Esophagus muscularis mucosa (tissue), 4 donors: ENCODE measurements around the gene STAB2. TPM values are rescaled to one million over a fixed set of nuclear protein-coding genes. Genes with fewer than 3 reads are reported as not detected.

Experiments
- DNase-seq: peaks from one replicate; pipeline ENCODE4 v3.0.0-alpha.2; 2017; ENCODE audit errors: extremely low spot score
- H3K27ac ChIP-seq, 4 donors: fragments of 200-600 bp; sonication (generic); replicated peaks in 1 of 4; 1 replicate in 3 of 4; 2 replicates in 1 of 4; pipeline ENCODE4 v1.5.1; 2016 to 2019; ENCODE audit warnings: mild to moderate bottlenecking in 1 of 4
- H3K27me3 ChIP-seq, 4 donors: fragments of 200-600 bp; sonication (generic); one replicate each; pipeline versions ENCODE4 v1.5.1 to v1.6.0; 2016 to 2019
- H3K36me3 ChIP-seq, 4 donors: fragments of 200-600 bp; sonication (generic); one replicate each; pipeline ENCODE4 v1.5.1; 2016 to 2019
- H3K4me1 ChIP-seq, 4 donors: fragments of 200-600 bp; sonication (generic); one replicate each; pipeline ENCODE4 v1.5.1; 2016 to 2019
- H3K4me3 ChIP-seq, 4 donors: fragments of 200-600 bp; sonication (generic); 1 replicate in 2 of 4; 2 replicates in 2 of 4; pipeline ENCODE4 v1.5.1; 2016 to 2019; ENCODE audit warnings: mild to moderate bottlenecking in 4 of 4, moderate library complexity in 1 of 4
- H3K9me3 ChIP-seq, 4 donors: fragments of 200-600 bp; sonication (generic); 1 replicate in 3 of 4; 2 replicates in 1 of 4; pipeline ENCODE4 v1.5.1; 2016 to 2019
- CTCF ChIP-seq, 3 experiments: fragments of 200-600 bp in 2 of 3; fragments of 450-650 bp in 1 of 3; sonication (generic) in 2 of 3; IDR thresholded peaks; one replicate each; pipeline ENCODE4 v1.5.1; 2017 to 2019; ENCODE audit warnings: antibody characterized with exemption in 3 of 3, mild to moderate bottlenecking in 2 of 3, moderate library complexity in 1 of 3
- EP300 ChIP-seq: sonication (generic); formaldehyde crosslinking; IDR thresholded peaks from one replicate; pipeline ENCODE4 v1.6.1; 2017; ENCODE audit warnings: antibody characterized with exemption
- POLR2A ChIP-seq: fragments of 450-650 bp; IDR thresholded peaks from one replicate; pipeline ENCODE4 v1.6.1; 2017; ENCODE audit warnings: antibody characterized with exemption, moderate library complexity, mild to moderate bottlenecking, low read depth
- POLR2AphosphoS5 ChIP-seq, 2 donors: sonication (generic); formaldehyde crosslinking; IDR thresholded peaks; one replicate each; pipeline ENCODE4 v1.6.1; 2017; ENCODE audit warnings: antibody characterized with exemption in 2 of 2
- WGBS: methylation state at CpG from one replicate; pipeline ENCODE4 v1.1.5; 2018; 5-methylcytosine and 5-hydroxymethylcytosine counted together
- intact Hi-C: fragments of 100-400 bp; cut with DNase I; formaldehyde crosslinking; loops from one replicate; pipeline ENCODE4 v1.15.1; 2023
- total RNA-seq, 4 donors: library from RNA; depleted of rRNA; stranded (reverse); fragments of >200 nt; gene quantifications; one replicate each; pipeline versions ENCODE4 v1.1.0 to v1.2.1, GENCODE V29; 2016

Gene STAB2
- total RNA-seq, 4 donors from 2014 or later: under 0.01 to 0.50 (median 0.29) TPM; not detected in 1

- intact Hi-C loops: no loop called here
- H3K4me3 ChIP-seq: no peak overlapping the region
Measured at GRCh38 chr12:103762473-103762872, 175.4 kb downstream of the STAB2 start.

DNA sequence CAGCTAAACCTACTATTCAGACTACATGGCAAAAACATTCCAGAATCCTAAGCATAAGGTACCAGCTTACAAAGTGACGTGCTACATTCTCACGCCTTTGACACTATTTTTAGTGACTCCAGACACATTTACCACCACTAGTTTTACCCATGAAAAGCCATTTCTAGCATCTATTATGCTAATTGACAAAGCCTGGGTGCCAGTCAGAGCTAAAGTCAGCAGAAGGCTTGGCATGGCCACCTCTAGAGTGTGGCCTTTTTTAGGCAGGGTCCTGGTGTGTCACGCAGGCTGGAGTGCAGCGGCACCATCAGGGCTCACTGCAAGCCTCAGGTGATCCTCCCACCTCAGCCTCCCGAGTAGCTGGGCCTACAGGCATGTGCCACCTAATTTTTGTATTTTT lies 178.2 kb downstream of the STAB2 start:
- no peaks in the 10 kb centered on the region for H3K4me1 ChIP-seq
- intact Hi-C loops: no loop called here
- TF ChIP-seq EP300 (no peak), POLR2AphosphoS5 (IDR thresholded peaks at IDR 0.05) (no peak), CTCF (IDR thresholded peaks at IDR 0.05) (no peak), POLR2A (no peak)
- no peaks in the 10 kb centered on the region for H3K27me3 ChIP-seq
- DNase-seq: no peak
- H3K9me3 ChIP-seq: no peaks in the 10 kb centered on the region
- no peak overlapping the region for H3K4me3 ChIP-seq
- H3K27ac ChIP-seq: no peak overlapping the region
- 95% methylated on average over 5 of the region's 5 CpGs for WGBS
- peaks cover 0 to 100% (median 81%) of the 10 kb centered on the region in 4 donors for H3K36me3 ChIP-seq

More at GRCh38 chr12:103762473-103762872, 175.4 kb downstream of the STAB2 start:
- DNase-seq: peak; percentile 90
- Histone ChIP-seq H3K27ac (no peak overlapping the region), H3K9me3 (no peaks in the 10 kb centered on the region), H3K4me1 (no peaks in the 10 kb centered on the region), H3K27me3 (no peaks in the 10 kb centered on the region), H3K36me3 (peaks cover 0 to 98% (median 75%) of the 10 kb centered on the region in 4 donors)
- peak in 1 of 2 donors; percentile 18 for TF ChIP-seq POLR2AphosphoS5 (IDR thresholded peaks at IDR 0.05)
- TF ChIP-seq CTCF (IDR thresholded peaks at IDR 0.05): no peak
- 77% methylated on average over 5 of the region's 5 CpGs for WGBS

GRCh38 chr12:103766028-103766427 lies 179.0 kb downstream of the STAB2 start:
- no peak for DNase-seq
- intact Hi-C loops: no loop called here
- H3K4me1 ChIP-seq: no peaks in the 10 kb centered on the region
- peak overlapping the region in 1 of 4 donors; percentile 8 for H3K27ac ChIP-seq
- no peaks in the 10 kb centered on the region for H3K27me3 ChIP-seq
- TF ChIP-seq EP300: no peak
- TF ChIP-seq POLR2AphosphoS5 (IDR thresholded peaks at IDR 0.05): peak in 1 of 2 donors; percentile 14
- no peaks in the 10 kb centered on the region for H3K9me3 ChIP-seq
- WGBS: 91% methylated on average over 6 of the region's 6 CpGs
- H3K4me3 ChIP-seq: no peak overlapping the region
- H3K36me3 ChIP-seq: peaks cover 0 to 100% (median 84%) of the 10 kb centered on the region in 4 donors

DNA sequence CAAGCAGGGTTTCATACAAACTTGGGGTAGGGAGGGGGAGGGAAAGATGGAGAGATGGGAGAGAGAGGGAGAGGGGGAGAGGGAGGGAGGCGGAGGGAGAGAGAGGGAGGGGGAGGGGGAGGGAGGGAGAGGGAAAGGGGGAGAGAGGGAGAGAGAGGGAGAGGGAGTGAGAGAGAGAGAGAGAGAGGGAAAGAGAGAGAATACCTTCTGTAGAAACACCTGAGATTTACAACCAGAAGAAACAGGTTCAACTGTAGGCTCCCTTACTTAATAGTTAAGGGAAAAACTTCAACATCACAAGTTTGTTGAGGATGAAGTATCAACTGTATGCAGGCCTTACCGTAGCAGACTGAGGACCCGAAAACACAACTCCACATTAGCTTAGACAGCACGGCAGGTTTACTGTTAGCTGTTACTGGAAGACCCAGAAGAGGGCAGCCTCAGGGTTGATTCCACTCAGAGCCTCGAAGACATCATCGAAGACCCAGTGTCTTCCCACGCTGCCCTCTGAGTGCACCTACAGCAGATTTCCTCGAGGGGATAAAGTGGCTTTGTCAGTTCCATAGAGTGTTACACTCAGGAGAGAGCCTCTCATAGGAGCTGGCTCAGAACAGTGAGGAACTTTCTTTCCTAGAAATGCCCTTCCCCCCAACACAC lies 181.5 kb downstream of the STAB2 start:
- Histone ChIP-seq H3K4me3 (no peak overlapping the region), H3K36me3 (peaks cover 0 to 99% (median 73%) of the 10 kb centered on the region in 4 donors), H3K27ac (peak overlapping the region in 1 of 4 donors; percentile 6), H3K4me1 (peaks cover 12 to 20% (median 19%) of the 10 kb centered on the region in 4 donors), H3K27me3 (no peaks in the 10 kb centered on the region), H3K9me3 (no peaks in the 10 kb centered on the region)
- intact Hi-C loops: no loop called here
- WGBS: 82% methylated on average over 6 of the region's 8 CpGs
- TF ChIP-seq POLR2A (no peak), EP300 (no peak), POLR2AphosphoS5 (IDR thresholded peaks at IDR 0.05) (no peak), CTCF (IDR thresholded peaks at IDR 0.05) (no peak)
- DNase-seq: no peak

DNA sequence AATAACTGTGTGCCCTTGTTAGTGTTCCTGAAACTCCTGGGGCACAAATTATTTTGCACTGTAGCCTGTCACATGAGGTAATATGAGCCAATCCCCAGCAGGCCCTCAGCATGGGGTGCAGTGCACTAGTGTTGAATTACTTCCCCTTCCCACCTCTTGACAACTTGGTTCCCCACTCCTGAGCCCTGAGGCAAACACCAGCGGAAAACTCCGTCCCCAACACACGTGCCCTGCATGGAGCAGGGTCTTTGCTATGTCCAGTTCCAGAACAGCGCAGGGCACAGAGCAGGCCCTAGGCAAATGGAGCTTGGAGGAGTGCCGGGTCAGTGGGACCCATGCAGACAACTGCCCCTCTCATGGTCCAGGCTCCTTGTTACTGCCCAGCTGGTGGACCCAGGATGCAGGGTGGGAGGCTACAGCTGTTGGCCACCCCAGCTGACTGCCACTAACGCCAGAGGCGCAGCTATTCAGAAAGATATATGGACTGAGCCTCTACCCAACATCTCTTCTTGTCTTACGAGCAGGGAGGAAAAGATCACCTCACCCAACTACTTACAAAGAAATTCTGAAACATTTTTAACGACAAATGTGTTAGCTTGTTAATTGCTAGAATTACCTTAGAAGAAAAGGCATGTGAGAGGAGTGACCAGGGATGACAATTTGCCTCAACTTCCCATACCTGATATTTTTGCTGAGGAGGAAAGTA lies 182.3 kb downstream of the STAB2 start:
- Histone ChIP-seq H3K9me3 (no peaks in the 10 kb centered on the region), H3K36me3 (peaks cover 0 to 99% (median 71%) of the 10 kb centered on the region in 4 donors), H3K27me3 (no peaks in the 10 kb centered on the region), H3K4me1 (peaks cover 12 to 28% (median 27%) of the 10 kb centered on the region in 4 donors), H3K27ac (peak overlapping the region in 1 of 4 donors; percentile 6), H3K4me3 (no peak overlapping the region)
- intact Hi-C loops: no loop called here
- 92% methylated on average over 9 of the region's 9 CpGs for WGBS
- DNase-seq: no peak
- TF ChIP-seq POLR2AphosphoS5 (IDR thresholded peaks at IDR 0.05): no peak
- TF ChIP-seq POLR2A: no peak
- TF ChIP-seq EP300: no peak
- no peak for TF ChIP-seq CTCF (IDR thresholded peaks at IDR 0.05)
